ENCODE measurements around the gene DAPK1.

GRCh38 chr9:87661241-87661640 lies 163.6 kb downstream of the DAPK1 start:
- TF ChIP-seq EP300 (IDR thresholded peaks at IDR 0.05; ENCODE audit: borderline replicate concordance) (no peak), RAD21 (IDR thresholded peaks at IDR 0.05; ENCODE audit: low read depth) (no peak), FOXM1 (IDR thresholded peaks at IDR 0.05; ENCODE audit: borderline replicate concordance, low read depth) (no peak), TEAD4 (IDR thresholded peaks at IDR 0.05) (no peak), TAF1 (IDR thresholded peaks at IDR 0.05; ENCODE audit: low read depth) (no peak), YY1 (IDR thresholded peaks at IDR 0.05; ENCODE audit: low read depth) (no peak), REST (IDR thresholded peaks at IDR 0.05; ENCODE audit: low read depth) (no peak), EGR1 (IDR thresholded peaks at IDR 0.05) (no peak), CEBPB (IDR thresholded peaks at IDR 0.05) (no peak)
- TF ChIP-seq, protein P1, sequence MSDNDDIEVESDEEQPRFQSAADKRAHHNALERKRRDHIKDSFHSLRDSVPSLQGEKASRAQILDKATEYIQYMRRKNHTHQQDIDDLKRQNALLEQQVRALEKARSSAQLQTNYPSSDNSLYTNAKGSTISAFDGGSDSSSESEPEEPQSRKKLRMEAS (IDR thresholded peaks at IDR 0.05): no peak

Measured in Ishikawa (cell line).